GM12878 (cell line): ENCODE results near the gene RORB. TPM values are rescaled to one million over a fixed set of nuclear protein-coding genes. Genes with fewer than 3 reads are reported as not detected.

Experiments
- ATAC-seq: fragments of 200-7000 bp; cut with Tn5 transposase; 3 replicates; pipeline ENCODE4 v1.9.1; 2020; ENCODE audit warnings: mild to moderate bottlenecking, moderate library complexity
- BruUV-seq: library from RNA; stranded (reverse); fragments of 400-500 nt; replicated peaks from 2 replicates; lab custom pipeline; 2021; lab: Mats Ljungman, UMichigan
- CTCF ChIA-PET: fragments of 300-600 bp; sonication (Branson Sonifier 250); formaldehyde crosslinking; extraction: SDS; loops from one replicate; lab custom pipeline; 2021; ENCODE audit warnings: inconsistent platforms; lab: Yijun Ruan, JAX
- POLR2A ChIA-PET: fragments of 350-600 bp; formaldehyde crosslinking; extraction: SDS; loops from one replicate; lab custom pipeline; 2021; ENCODE audit warnings: inconsistent platforms; lab: Charles Lee
- RAD21 ChIA-PET: fragments of 300-600 bp; sonication (Branson Sonifier 250); formaldehyde crosslinking; loops from one replicate; lab custom pipeline; 2023; ENCODE audit warnings: antibody characterized with exemption; ENCODE audit not compliant: unreplicated experiment; lab: Charles Lee
- SMC1A ChIA-PET: fragments of 300-600 bp; sonication (Branson Sonifier 250); formaldehyde crosslinking; loops from one replicate; lab custom pipeline; 2023; ENCODE audit not compliant: unreplicated experiment, uncharacterized antibody; lab: Charles Lee
- DNase-seq: peaks from one replicate; pipeline ENCODE4 v3.0.0-alpha.2; 2011; ENCODE audit warnings: low read depth, low spot score
- FAIRE-seq: peaks from 3 replicates; lab custom pipeline; 2011; peaks lifted over from hg19 to GRCh38; lab: Jason Lieb, UNC
- H2AFZ ChIP-seq: 2 replicates; pipeline ENCODE4 v1.6.0; 2011; ENCODE audit warnings: low read depth, low read length, control low read depth; ENCODE audit not compliant: control insufficient read depth
- H3K27ac ChIP-seq: 2 replicates; pipeline ENCODE4 v1.5.1; 2011; ENCODE audit warnings: control low read depth; ENCODE audit not compliant: control insufficient read depth, insufficient read depth
- H3K27me3 ChIP-seq, 2 experiments: replicated peaks in 1 of 2; 2 replicates each; pipeline versions ENCODE4 v1.6.0 to v1.6.1; 2011; ENCODE audit warnings: low read length in 1 of 2; ENCODE audit not compliant: control insufficient read depth in 2 of 2, insufficient read depth in 2 of 2
- H3K36me3 ChIP-seq, 2 experiments: 2 replicates each; pipeline ENCODE4 v1.5.1; 2011; ENCODE audit warnings: low read length in 1 of 2; ENCODE audit not compliant: control insufficient read depth in 2 of 2, insufficient read depth in 2 of 2
- H3K4me1 ChIP-seq: 2 replicates; pipeline ENCODE4 v1.6.1; 2011; ENCODE audit warnings: mild to moderate bottlenecking, low read length, moderate library complexity, mixed read lengths; ENCODE audit not compliant: control insufficient read depth, insufficient read depth
- H3K4me2 ChIP-seq: 2 replicates; pipeline ENCODE4 v1.6.0; 2011; ENCODE audit warnings: control low read depth; ENCODE audit not compliant: control insufficient read depth, insufficient read depth
- H3K4me3 ChIP-seq: fragments of 200-600 bp; sonication (generic); 2 replicates; pipeline ENCODE4 v1.5.1; 2016
- H3K79me2 ChIP-seq: 2 replicates; pipeline ENCODE4 v1.6.0; 2011; ENCODE audit warnings: low read length; ENCODE audit not compliant: control insufficient read depth, insufficient read depth
- H3K9ac ChIP-seq: 2 replicates; pipeline ENCODE4 v1.8.0; 2011; ENCODE audit warnings: low read length, control low read depth, mixed read lengths; ENCODE audit not compliant: control insufficient read depth, insufficient read depth
- H3K9me3 ChIP-seq: replicated peaks from 3 replicates; pipeline ENCODE4 v1.5.1; 2011; ENCODE audit warnings: mild to moderate bottlenecking, low read length; ENCODE audit not compliant: control insufficient read depth, insufficient read depth
- H4K20me1 ChIP-seq: 2 replicates; pipeline ENCODE4 v1.6.0; 2011; ENCODE audit not compliant: control insufficient read depth, insufficient read depth
- ATF2 ChIP-seq: IDR thresholded peaks from 2 replicates; pipeline ENCODE4 v1.6.1; 2012; ENCODE audit warnings: low read length, inconsistent platforms
- IKZF1 ChIP-seq: fragments of 450-650 bp; conservative IDR thresholded peaks from 2 replicates; pipeline ENCODE4 v1.6.1; 2017; ENCODE audit warnings: antibody characterized with exemption, mild to moderate bottlenecking
- MLLT1 ChIP-seq: fragments of 450-650 bp; IDR thresholded peaks from 2 replicates; pipeline ENCODE4 v1.6.1; 2016; ENCODE audit warnings: mild to moderate bottlenecking
- RELB ChIP-seq: fragments of 450-650 bp; IDR thresholded peaks from 2 replicates; pipeline ENCODE4 v1.6.1; 2017; ENCODE audit warnings: low read depth, mild to moderate bottlenecking, moderate library complexity
- ZBTB40 ChIP-seq: fragments of 450-650 bp; IDR thresholded peaks from 2 replicates; pipeline ENCODE4 v1.6.1; 2016; ENCODE audit warnings: mild to moderate bottlenecking, moderate library complexity, borderline replicate concordance
- ZNF217 ChIP-seq: fragments of 450-650 bp; IDR thresholded peaks from 2 replicates; pipeline ENCODE4 v1.6.1; 2017; ENCODE audit warnings: antibody characterized with exemption, mild to moderate bottlenecking
- WGBS: methylation state at CpG from one replicate; pipeline ENCODE4 v1.1.6; 2016; ENCODE audit warnings: low lambda C conversion rate; ENCODE audit not compliant: insufficient replicate concordance, insufficient coverage; ENCODE audit errors: missing lambda C conversion rate; 5-methylcytosine and 5-hydroxymethylcytosine counted together
- in situ Hi-C: fragments of 300-500 bp; cut with MboI; formaldehyde crosslinking; loops from 9 replicates; pipeline ENCODE4 v1.14.3; 2018; ENCODE audit warnings: mixed read lengths
- intact Hi-C: fragments of 100-400 bp; cut with micrococcal nuclease; formaldehyde crosslinking; loops from one replicate; pipeline ENCODE4 v1.14.2; 2022; ENCODE audit not compliant: unreplicated experiment
- polyA plus RNA-seq, 11 experiments: library from polyadenylated mRNA; depleted of rRNA in 4 of 11; unstranded in 6 of 11; stranded (reverse) in 5 of 11; fragments of >200 nt; fragmentation: Nextera tagmentation in 4 of 11; fragmentation: Illumina TruSeq in 1 of 11; extraction: Ambion mirVana in 4 of 11; extraction: Trizol in 1 of 11; gene quantifications; 1 replicate in 1 of 11; 2 replicates in 10 of 11; pipeline versions ENCODE4 v1.2.1 to v1.2.3, GENCODE V29; 2011 to 2016; ENCODE audit warnings: inconsistent platforms in 2 of 11, missing spikeins in 2 of 11, low read depth in 1 of 11
- total RNA-seq, 4 experiments: library from RNA; depleted of rRNA in 3 of 4; stranded (reverse); fragments of >200 nt in 3 of 4; fragmentation: Illumina TruSeq in 1 of 4; extraction: Trizol in 1 of 4; gene quantifications; 2 replicates each; pipeline versions ENCODE4 v1.2.1 to v1.2.3, GENCODE V29; 2013 to 2021

Gene RORB
- total and polyA plus RNA-seq, 10 of the 15 experiments (the other 5 are each of a cell fraction or from before 2014, with no cell fraction given): under 0.01 to 0.01 TPM; not detected in 8

- H3K4me1 ChIP-seq: no peaks in the 10 kb centered on the region; the same call in 1 of the 2 replicates
- RAD21 ChIA-PET: no interaction called here
- H2AFZ ChIP-seq: no peak overlapping the region
These were observed 4.4 kb downstream of the RORB start for GRCh38 chr9:74501570-74501969.

More at GRCh38 chr9:74501570-74501969, 4.4 kb downstream of the RORB start:
- no peak overlapping the region for H3K9ac ChIP-seq
- H4K20me1 ChIP-seq: no peaks in the 10 kb centered on the region
- CTCF ChIA-PET: interaction anchor here (0.7 to 1.7 kb wide), 2 partner anchors 11 to 87 kb away, joined by 3 read pairs; no protein-coding TSS in a partner anchor
- intact Hi-C loops: no loop called here
- H3K36me3 ChIP-seq: no peaks in the 10 kb centered on the region
- WGBS: 3% methylated on average over 2 of the region's 2 CpGs
- H3K4me2 ChIP-seq: no peak overlapping the region
- peaks cover 7 to 19% of the 10 kb centered on the region in 2 experiments for H3K27me3 ChIP-seq
- no peak overlapping the region for H3K4me3 ChIP-seq
- POLR2A ChIA-PET: no interaction called here
- H3K79me2 ChIP-seq: no peaks in the 10 kb centered on the region
- FAIRE-seq: no peak
- ATAC-seq: no peak
- TF ChIP-seq IKZF1 (no peak), ZBTB40 (no peak), ZNF217 (no peak), RELB (no peak), MLLT1 (no peak), ATF2 (no peak)
- SMC1A ChIA-PET: no interaction called here
- H3K27ac ChIP-seq: no peak overlapping the region
- no peak for DNase-seq
- H3K9me3 ChIP-seq: no peaks in the 10 kb centered on the region
- in situ Hi-C loops: no loop called here
- BruUV-seq: no TSS peak
